D721Med (cell line): ENCODE measurements around the gene HRNR.
"Not testable (repeated sequence)": the region's sequence is repeated elsewhere in the genome, so short reads cannot be mapped to it uniquely, and the experiment has no call there.

Experiments used
- DNase-seq: peaks from one replicate; pipeline ENCODE4 v3.0.0; 2011; ENCODE audit warnings: low spot score; ENCODE audit not compliant: insufficient read length
- FAIRE-seq: peaks from 2 replicates; lab custom pipeline; 2011; peaks lifted over from hg19 to GRCh38; lab: Jason Lieb, UNC
- CTCF ChIP-seq: IDR thresholded peaks from 2 replicates; pipeline ENCODE4 v1.5.1; 2012; ENCODE audit warnings: mild to moderate bottlenecking, control low read depth; ENCODE audit not compliant: insufficient read depth; ENCODE audit errors: missing control alignments

The HRNR gene

DNA sequence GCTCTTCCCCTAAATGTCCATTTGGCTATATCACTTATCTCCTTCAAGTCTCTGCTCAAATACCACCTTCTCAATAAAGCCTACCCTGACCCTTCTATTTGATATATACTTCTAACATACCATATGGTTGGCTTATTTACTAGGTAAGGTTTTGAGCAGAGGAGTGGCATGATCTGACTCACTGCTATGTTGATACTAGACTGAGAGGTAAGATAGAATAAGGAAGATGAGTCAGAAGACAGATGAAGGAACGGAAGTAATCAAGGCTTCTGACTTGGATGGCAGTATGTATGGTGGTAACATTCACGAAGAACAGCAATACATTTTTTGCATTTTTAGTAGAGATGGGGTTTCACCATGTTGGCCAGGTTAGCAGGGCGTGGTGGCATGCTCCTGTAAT is 4.8 kb upstream of the HRNR start:
- DNase-seq (no peak), FAIRE-seq (no peak)
- no peak for TF ChIP-seq CTCF

DNA sequence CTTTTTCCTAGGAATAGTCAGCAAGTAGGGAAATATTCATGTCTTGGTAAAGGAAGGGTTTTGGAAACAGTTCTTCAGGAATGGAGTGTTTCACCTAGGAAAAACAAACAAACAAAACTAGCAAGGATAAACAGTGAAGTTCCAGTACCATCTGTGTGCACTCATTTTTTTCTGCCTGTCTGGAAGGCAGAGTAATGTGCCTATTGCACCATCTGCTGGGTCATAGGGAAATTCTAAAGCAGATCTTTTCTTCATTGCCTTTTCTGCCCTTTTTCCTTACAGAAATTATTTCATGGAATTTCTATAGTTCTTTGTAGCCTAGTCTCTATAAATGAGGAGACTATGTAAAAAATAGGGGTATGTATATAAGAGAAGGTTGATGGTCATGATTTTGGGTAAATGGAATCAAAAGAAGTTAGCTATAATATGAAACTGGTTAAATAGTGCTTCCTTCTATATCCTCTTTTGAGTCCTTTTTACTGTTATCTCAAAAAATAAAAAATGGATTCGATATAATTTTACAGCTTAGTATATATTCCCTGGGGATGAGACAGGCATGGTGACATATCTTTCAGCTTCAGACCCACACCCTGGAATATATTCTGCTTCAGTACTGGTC is 3.4 kb upstream of the HRNR start:
- DNase-seq, result no peak
- FAIRE-seq, result no peak
- TF ChIP-seq CTCF, result no peak

DNA sequence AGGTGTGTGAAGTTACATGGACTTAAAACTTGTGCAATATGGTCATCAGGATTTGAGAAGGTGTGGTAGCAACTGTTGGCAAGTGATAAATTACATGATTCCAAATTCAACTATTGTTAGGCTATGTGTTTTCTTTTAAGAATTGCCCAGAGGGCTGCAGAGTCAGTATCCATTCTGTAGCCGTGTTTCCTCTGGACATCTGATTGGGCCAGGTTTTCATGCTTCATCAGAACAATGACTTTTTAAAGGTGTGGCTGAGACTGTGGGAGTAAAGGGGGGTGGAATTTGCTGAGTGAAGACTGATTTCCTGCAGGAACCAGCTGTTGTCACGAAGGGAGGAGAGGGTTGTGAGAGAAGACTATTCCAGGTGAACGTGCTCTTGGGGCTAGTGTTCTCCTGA is 1.7 kb upstream of the HRNR start:
- FAIRE-seq (no peak), DNase-seq (no peak)
- TF ChIP-seq CTCF, result no peak

DNA sequence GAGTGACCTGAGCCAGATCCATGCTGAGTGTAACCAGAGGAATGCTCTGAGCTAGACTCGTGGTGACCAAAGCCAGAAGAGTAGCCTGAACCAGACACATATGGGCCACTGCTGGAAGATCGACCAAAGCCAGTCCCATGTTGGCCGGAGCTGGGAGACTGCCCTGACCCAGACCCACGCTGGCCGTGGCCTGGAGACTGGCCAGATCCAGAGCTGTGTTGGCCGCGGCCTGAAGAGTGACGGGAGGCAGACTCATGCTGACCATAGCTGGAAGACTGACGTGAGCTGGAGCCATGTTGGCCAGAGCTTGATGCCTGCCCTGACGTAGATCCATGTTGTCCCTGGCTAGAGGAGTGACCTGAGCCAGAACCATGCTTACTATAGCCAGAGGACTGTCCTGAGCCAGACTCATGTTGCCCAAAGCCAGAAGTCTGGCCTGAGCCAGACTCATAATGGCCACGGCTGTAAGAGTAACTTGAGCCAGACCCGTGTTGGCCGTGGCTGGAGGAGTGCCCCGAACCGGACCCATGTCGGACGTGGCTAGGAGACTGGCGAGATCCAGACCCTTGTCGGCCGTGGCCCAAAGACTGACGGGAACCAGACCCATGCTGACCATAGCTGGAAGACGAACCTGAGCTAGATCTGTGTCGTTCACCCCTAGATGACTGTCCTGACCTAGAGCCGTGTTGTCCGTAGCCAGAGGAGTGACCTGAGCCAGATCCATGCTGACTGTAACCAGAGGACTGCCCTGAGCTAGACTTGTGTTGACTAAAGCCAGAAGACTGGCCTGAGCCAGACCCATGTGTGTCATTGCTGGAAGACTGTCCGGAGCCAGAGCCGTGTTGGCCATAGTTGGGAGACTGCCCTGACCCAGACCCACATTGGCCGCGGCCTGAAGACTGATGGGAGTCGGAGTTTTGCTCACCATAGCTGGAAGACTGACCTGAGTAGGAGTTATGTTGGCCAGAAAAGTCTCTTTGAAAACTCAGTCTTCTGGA is 3.5 kb downstream of the HRNR start:
- FAIRE-seq, result no peak
- no peak for DNase-seq
- TF ChIP-seq CTCF, result no peak

DNA sequence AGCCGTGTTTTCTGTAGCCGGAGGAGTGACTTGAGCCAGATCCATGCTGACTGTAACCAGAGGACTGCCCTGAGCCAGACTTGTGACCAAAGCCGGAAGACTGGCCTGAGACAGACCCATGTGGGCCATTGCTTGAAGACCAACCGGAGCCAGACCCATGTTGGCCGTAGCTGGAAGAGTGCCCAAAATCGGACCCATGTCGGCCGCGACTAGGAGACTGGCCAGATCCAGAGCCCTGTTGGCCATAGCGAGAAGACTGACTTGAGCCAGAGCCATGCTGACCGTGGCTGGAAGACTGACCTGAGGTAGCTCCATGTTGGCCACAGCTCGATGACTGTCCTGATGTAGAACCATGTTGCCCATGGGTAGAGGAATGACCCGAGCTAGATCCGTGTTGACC is 4.6 kb downstream of the HRNR start:
- not testable (repeated sequence) for DNase-seq, FAIRE-seq

DNA sequence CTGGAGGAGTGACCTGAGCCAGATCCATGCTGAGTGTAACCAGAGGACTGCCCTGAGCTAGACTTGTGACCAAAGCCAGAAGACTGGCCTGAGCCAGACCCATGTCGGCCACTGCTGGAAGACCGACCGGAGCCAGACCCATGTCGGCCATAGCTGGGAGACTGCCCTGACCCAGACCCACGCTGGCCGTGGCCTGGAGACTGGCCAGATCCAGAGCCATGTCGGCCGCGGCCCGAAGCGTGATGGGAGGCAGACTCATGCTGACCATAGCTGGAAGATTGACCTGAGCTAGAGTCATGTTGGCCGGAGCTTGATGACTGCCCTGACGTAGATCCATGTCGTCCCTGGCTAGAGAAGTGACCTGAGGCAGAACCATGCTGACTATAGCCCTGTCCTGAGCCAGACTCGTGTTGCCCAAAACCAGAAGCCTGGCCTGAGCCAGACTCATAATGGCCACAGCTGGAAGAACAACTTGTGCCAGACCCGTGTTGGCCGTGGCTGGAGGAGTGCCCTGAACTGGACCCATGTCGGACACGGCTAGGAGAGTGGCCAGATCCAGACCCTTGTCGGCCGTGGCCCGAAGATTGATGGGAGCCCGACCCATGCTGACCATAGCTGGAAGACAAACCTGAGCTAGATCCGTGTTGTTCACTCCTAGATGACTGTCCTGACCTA is 5.1 kb downstream of the HRNR start:
- FAIRE-seq (no peak), DNase-seq (no peak)
- TF ChIP-seq CTCF, result no peak

DNA sequence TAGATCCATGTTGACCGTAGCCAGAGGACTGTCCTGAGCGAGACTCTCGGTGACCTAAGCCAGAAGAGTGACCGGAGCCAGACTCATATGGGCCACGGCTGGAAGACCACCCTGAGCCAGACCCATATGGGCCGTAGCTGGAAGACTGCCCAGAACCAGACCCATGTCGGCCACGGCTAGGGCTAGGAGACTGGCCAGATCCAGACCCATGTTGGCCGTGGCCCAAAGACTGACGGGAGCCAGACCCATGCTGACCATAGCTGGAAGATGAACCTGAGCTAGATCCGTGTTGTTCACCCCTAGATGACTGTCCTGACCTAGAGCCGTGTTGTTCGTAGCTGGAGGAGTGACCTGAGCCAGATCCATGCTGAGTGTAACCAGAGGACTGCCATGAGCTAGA is 8.4 kb downstream of the HRNR start:
- not testable (repeated sequence) for FAIRE-seq, DNase-seq

DNA sequence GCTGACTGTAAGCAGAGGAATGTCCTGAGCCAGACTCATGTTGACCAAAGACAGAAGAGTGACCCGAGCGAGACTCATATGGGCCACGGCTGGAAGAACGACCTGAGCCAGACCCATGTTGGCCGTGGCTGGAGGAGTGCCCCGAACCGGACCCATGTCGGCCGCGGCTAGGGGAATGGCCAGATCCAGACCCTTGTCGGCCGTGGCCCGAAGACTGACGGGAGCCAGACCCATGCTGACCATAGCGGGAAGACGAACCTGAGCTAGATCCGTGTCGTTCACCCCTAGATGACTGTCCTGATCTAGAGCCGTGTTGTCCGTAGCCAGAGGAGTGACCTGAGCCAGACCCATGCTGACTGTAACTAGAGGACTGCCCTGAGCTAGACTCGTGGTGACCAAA is 9.1 kb downstream of the HRNR start:
- not testable (repeated sequence) for FAIRE-seq, DNase-seq
